Measurements from ENCODE around the gene MTA2. TPM values are rescaled to one million over a fixed set of nuclear protein-coding genes. Genes with fewer than 3 reads are reported as not detected.
A peak's percentile ranks its signal among the peaks of the same experiment; 100 is the strongest.

MTA2 gene
- total RNA-seq, 1 donor from 2014 or later, result 136 TPM

DNA sequence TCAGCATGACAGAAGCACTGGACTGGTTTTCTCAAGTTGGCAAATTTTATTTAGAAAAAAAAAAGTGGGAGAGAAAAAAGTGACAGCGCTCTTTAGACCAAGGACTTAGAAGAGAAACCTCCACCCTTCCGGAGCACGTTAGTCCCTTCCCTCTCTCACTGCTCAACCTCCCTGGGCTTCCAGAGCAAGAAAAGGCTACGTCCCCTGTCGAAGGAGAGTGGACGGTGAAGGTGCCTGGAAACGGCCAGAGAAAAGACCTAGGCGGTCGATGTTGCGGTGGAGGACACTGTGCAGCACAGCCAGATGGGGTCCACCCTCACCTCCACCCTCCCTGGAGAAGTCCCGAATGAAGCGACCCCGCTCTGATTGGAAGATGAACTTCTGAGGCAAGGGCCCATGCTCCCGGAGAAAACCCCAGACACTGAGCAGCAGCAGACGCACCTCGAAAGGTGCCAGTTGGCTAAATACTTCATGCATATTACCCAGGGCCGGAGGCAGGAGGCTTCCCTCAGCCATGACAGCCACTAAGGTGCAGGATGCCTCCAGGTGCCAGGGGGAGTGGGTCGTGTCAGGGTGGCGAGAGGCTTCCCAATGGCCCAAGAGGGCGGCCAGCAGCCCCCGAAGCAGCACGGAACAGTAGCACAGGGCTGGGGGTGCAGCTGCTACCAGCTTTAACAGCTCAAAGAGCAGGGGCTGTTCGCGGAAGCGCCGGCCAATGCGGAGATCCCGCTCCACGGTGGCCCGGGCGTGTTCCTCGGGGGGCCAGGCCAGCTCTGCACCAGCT is 45.4 kb upstream of the MTA2 start:
- no peak for DNase-seq (ENCODE audit: low read depth)
- H3K27me3 ChIP-seq (ENCODE audit: control insufficient read depth, insufficient read depth, low read length), result no peaks in the 10 kb centered on the region
- peaks cover 1% of the 10 kb centered on the region for H3K36me3 ChIP-seq (ENCODE audit: control insufficient read depth, insufficient read depth, low read length)
- H3K4me3 ChIP-seq (ENCODE audit: low read depth, low read length), result no peak overlapping the region
- TF ChIP-seq, protein P1, sequence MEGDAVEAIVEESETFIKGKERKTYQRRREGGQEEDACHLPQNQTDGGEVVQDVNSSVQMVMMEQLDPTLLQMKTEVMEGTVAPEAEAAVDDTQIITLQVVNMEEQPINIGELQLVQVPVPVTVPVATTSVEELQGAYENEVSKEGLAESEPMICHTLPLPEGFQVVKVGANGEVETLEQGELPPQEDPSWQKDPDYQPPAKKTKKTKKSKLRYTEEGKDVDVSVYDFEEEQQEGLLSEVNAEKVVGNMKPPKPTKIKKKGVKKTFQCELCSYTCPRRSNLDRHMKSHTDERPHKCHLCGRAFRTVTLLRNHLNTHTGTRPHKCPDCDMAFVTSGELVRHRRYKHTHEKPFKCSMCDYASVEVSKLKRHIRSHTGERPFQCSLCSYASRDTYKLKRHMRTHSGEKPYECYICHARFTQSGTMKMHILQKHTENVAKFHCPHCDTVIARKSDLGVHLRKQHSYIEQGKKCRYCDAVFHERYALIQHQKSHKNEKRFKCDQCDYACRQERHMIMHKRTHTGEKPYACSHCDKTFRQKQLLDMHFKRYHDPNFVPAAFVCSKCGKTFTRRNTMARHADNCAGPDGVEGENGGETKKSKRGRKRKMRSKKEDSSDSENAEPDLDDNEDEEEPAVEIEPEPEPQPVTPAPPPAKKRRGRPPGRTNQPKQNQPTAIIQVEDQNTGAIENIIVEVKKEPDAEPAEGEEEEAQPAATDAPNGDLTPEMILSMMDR (IDR thresholded peaks at IDR 0.05; ENCODE audit: insufficient read depth, low read length, poor library complexity, severe bottlenecking), result no peak

GRCh38 chr11:62645946-62646824 is 44.5 kb upstream of the MTA2 start, which contains the start of gene GANAB:
TSS of gene GANAB (minus strand) at chr11:62646613. CDS start at chr11:62646599, 14 bp downstream.
- peak within 1 kb of the TSS; percentile 61 for H3K4me3 ChIP-seq (ENCODE audit: low read depth, low read length)
- DNase-seq (ENCODE audit: low read depth), result peak; percentile 87
- TF ChIP-seq, protein P1 (IDR thresholded peaks at IDR 0.05; ENCODE audit: insufficient read depth, low read length, poor library complexity, severe bottlenecking), result no peak
- H3K36me3 ChIP-seq (ENCODE audit: control insufficient read depth, insufficient read depth, low read length), result peaks cover 1% of the 10 kb centered on the region
- no peaks in the 10 kb centered on the region for H3K27me3 ChIP-seq (ENCODE audit: control insufficient read depth, insufficient read depth, low read length)

DNA sequence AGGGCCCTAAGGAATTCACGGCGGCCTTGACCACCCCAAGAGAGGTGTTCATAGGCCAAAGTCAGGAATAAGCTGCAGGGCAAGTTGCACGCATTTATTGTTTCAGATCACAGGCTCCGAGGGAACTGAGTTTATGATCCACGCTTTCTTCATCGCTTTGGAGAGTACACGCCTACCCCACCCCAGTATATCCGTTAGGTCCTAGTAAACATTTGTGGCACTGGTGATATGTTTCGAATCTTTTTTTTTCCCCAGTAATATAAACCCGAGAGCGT is 43.9 kb upstream of the MTA2 start:
- Histone ChIP-seq H3K4me3 (ENCODE audit: low read depth, low read length) (peak overlapping the region; percentile 61), H3K36me3 (ENCODE audit: control insufficient read depth, insufficient read depth, low read length) (peaks cover 1% of the 10 kb centered on the region), H3K27me3 (ENCODE audit: control insufficient read depth, insufficient read depth, low read length) (no peaks in the 10 kb centered on the region)
- TF ChIP-seq, protein P1 (IDR thresholded peaks at IDR 0.05; ENCODE audit: insufficient read depth, low read length, poor library complexity, severe bottlenecking), result no peak
- DNase-seq (ENCODE audit: low read depth), result no peak

DNA sequence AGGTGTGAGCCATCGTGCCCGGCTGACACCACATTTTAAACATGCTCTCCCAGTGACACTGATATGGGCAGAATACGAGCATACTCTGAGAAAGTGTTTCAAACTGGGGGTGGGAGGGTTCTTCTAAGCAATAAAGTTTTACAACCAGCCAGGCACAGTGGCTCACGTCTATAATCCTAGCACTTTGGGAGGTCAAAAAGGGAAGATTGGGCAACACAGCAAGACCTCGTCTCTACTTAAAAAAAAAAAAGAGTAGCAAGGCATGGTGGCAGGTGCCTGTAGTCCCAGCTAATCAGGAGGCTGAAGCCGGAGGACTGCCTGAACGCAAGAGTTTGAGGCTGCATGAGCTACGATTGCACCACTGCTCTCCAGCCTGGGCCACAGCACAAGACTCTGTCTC is 42.6 kb upstream of the MTA2 start:
- Histone ChIP-seq H3K4me3 (ENCODE audit: low read depth, low read length) (no peak overlapping the region), H3K27me3 (ENCODE audit: control insufficient read depth, insufficient read depth, low read length) (no peaks in the 10 kb centered on the region), H3K36me3 (ENCODE audit: control insufficient read depth, insufficient read depth, low read length) (peaks cover 3% of the 10 kb centered on the region)
- no peak for DNase-seq (ENCODE audit: low read depth)
- TF ChIP-seq, protein P1 (IDR thresholded peaks at IDR 0.05; ENCODE audit: insufficient read depth, low read length, poor library complexity, severe bottlenecking), result no peak

DNA sequence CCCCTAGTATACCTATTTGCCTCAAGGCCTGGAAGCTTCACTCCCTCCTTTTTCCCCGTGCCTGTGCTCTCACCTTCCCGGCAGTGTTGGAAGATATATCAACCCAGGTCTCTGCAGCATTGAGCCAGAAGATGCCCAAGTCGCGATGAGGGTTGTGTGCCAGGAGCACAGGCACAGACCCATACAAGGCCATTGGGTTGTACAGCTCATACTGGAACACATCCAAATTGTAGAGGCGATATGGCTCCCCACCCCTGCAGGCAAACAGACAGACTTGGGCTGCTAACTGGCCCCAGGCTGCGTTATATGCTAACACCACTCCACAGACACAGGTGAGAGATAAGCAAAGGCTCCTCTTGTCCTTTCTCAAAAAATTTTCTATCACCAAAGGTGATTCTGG is 30.8 kb upstream of the MTA2 start:
- peaks cover 8% of the 10 kb centered on the region for H3K36me3 ChIP-seq (ENCODE audit: control insufficient read depth, insufficient read depth, low read length)
- TF ChIP-seq, protein P1 (IDR thresholded peaks at IDR 0.05; ENCODE audit: insufficient read depth, low read length, poor library complexity, severe bottlenecking), result no peak
- no peak for DNase-seq (ENCODE audit: low read depth)
- H3K27me3 ChIP-seq (ENCODE audit: control insufficient read depth, insufficient read depth, low read length), result no peaks in the 10 kb centered on the region
- H3K4me3 ChIP-seq (ENCODE audit: low read depth, low read length), result no peak overlapping the region

All from kidney epithelial cell (primary cell).